AG10803 (cell line): ENCODE data around the gene KANK2.

ENCODE experiments used
- DNase-seq: peaks from one replicate; pipeline ENCODE4 v3.0.0; 2010; ENCODE audit warnings: low read depth
- H3K4me3 ChIP-seq: 2 replicates; pipeline ENCODE4 v1.5.1; 2011; ENCODE audit warnings: mild to moderate bottlenecking, low read length, control low read depth
- TF ChIP-seq, protein P1 (sequence below): conservative IDR thresholded peaks from 2 replicates; pipeline ENCODE4 v1.5.1; 2011; ENCODE audit warnings: mild to moderate bottlenecking, low read length, control low read depth, inconsistent platforms

Gene KANK2

DNA sequence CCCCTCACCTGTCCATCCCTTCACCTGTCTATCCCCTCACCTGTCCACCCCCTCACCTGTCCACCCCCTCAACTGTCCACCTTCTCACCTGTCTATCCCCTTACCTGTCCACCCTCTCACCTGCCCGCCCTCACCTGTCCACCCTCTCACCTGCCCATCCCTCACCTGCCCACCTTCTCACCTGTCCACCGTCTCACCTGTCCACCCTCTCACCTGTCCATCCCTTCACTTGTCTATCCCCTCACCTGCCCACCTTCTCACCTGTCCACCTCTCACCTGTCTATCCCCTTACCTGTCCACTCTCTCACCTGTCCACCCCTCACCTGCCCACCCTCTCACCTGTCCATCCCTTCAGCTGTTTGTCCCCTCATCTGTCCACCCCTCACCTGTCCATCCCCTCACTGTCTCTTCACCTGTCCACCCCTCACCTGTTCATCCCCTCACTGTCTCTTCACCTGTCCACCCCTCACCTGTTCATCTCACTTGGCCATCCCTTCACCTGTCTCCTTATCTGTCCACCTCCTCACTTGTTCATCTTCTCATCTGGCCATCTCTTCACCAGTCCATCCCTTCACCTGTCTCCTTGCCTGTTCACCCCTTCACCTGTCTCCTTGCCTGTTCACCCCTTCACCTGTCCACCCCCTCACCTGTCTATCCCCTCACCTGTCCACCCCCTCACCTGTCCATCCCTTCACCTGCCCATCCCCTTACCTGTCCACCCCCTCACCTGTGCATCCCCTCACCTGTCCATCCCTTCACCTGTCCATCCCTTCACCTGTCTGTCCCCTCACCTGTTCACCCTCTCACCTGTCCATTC, 12.7 kb upstream of the KANK2 start:
- no peak for DNase-seq
- TF ChIP-seq, protein P1, sequence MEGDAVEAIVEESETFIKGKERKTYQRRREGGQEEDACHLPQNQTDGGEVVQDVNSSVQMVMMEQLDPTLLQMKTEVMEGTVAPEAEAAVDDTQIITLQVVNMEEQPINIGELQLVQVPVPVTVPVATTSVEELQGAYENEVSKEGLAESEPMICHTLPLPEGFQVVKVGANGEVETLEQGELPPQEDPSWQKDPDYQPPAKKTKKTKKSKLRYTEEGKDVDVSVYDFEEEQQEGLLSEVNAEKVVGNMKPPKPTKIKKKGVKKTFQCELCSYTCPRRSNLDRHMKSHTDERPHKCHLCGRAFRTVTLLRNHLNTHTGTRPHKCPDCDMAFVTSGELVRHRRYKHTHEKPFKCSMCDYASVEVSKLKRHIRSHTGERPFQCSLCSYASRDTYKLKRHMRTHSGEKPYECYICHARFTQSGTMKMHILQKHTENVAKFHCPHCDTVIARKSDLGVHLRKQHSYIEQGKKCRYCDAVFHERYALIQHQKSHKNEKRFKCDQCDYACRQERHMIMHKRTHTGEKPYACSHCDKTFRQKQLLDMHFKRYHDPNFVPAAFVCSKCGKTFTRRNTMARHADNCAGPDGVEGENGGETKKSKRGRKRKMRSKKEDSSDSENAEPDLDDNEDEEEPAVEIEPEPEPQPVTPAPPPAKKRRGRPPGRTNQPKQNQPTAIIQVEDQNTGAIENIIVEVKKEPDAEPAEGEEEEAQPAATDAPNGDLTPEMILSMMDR: no peak
- H3K4me3 ChIP-seq: no peak overlapping the region

DNA sequence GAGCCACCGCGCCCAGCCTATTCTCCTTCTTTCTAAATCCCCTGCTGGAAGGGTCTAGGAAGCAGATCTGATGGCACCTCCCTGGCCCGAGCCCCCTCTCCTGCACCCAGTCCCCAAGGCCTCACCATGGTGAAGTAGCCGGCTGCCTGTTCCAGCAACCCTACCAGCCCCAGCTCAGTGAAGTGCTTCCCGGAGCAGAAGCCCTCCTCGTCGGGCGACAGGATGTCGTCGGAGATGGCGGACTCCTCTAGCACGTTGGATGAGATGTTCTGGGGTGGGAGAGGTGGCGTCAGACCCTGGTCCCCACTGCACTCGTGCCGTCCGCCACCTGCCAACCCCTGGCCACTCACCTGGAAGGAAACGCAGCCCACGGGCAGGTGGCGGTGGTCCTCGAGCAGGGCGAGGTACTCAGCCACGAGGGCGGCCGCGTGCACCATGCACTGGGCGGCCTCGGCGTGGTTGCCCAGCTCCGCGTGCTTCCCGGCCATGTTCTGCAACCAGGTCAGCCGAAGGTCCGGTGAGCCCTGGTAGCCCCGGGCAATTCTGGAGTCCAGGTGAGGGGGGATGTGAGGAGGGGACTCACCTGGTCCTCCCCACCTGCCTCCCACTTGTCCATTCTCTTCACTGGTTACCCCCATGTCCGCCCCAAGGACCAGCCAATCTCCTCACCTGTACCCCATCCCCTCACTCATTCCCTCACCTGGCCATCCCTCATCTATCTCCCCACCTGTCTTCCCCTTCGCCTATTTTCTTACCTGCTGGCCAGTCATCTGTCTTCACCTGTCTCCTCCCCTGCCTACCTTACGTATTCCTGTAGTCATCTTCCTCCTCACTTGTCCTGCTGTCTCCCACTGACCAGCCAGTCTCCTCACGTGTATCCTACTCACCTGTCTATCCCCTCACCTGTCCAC, 11.5 kb upstream of the KANK2 start:
- TF ChIP-seq, protein P1: no peak
- peak; percentile 26 for DNase-seq

GRCh38 chr19:11205939-11206570, 8.7 kb upstream of the KANK2 start:
- DNase-seq: no peak
- TF ChIP-seq, protein P1: no peak
- no peak overlapping the region for H3K4me3 ChIP-seq

More for the DNA sequence above, 11.5 kb upstream of the KANK2 start:
- H3K4me3 ChIP-seq: no peak overlapping the region

DNA sequence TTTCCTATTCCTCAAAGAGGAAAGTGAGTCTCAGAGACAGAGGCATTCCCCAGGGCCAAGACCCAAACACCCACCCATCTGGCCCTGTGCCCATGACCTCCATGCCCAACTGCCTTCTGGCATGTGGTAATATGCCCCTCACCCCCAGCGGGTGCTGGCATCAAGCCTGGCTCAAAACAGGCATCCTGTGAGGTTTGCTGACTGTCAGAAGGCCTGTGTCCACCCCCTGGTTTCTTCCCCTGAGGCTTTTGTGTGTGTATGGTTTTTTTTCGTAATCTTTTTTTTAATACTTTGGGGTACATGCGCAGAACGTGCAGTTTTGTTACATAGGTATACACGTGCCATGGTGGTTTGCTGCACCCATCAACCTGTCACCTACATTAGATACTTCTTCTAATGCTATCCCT, 7.6 kb upstream of the KANK2 start:
- TF ChIP-seq, protein P1: no peak
- DNase-seq: no peak
- H3K4me3 ChIP-seq: no peak overlapping the region

GRCh38 chr19:11204076-11204602, 6.8 kb upstream of the KANK2 start:
- TF ChIP-seq, protein P1: no peak
- no peak for DNase-seq
- no peak overlapping the region for H3K4me3 ChIP-seq

GRCh38 chr19:11203194-11204075, 6.1 kb upstream of the KANK2 start:
- TF ChIP-seq, protein P1: peak; percentile 78
- peak; percentile 83 for DNase-seq
- H3K4me3 ChIP-seq: peak overlapping the region; percentile 15
